IPS DF 6.9 (cell line): ENCODE results near the gene COCH.
"Not testable (repeated sequence)": the region's sequence is repeated elsewhere in the genome, so short reads cannot be mapped to it uniquely, and the experiment has no call there.

Experiments
- DNase-seq: peaks from one replicate; pipeline ENCODE4 v3.0.0-alpha.2; 2013; ENCODE audit warnings: low read depth, low spot score
- H3K27ac ChIP-seq: one replicate; pipeline ENCODE4 v1.5.1; 2013; ENCODE audit warnings: low read length, control low read depth
- H3K27me3 ChIP-seq: 2 replicates; pipeline ENCODE4 v1.6.1; 2013; ENCODE audit warnings: mild to moderate bottlenecking, low read length; ENCODE audit not compliant: control insufficient read depth, insufficient read depth
- H3K36me3 ChIP-seq: 2 replicates; pipeline ENCODE4 v1.6.1; 2013; ENCODE audit warnings: low read length; ENCODE audit not compliant: control insufficient read depth, insufficient read depth
- H3K4me1 ChIP-seq: 2 replicates; pipeline ENCODE4 v1.6.1; 2013; ENCODE audit warnings: low read length; ENCODE audit not compliant: control insufficient read depth, insufficient read depth
- H3K4me3 ChIP-seq: 2 replicates; pipeline ENCODE4 v1.5.1; 2013; ENCODE audit warnings: mild to moderate bottlenecking, low read length
- H3K9me3 ChIP-seq: 2 replicates; pipeline ENCODE4 v1.6.1; 2013; ENCODE audit warnings: low read length, inconsistent platforms; ENCODE audit not compliant: control insufficient read depth, insufficient read depth
- WGBS: extraction: QIAGEN DNeasy Blood & Tissue Kit; methylation state at CpG from one replicate; pipeline ENCODE4 v1.1.7; 2013; ENCODE audit warnings: mixed read lengths, missing lambda C conversion rate; ENCODE audit not compliant: insufficient read length, insufficient coverage; 5-methylcytosine and 5-hydroxymethylcytosine counted together

The COCH gene

DNA sequence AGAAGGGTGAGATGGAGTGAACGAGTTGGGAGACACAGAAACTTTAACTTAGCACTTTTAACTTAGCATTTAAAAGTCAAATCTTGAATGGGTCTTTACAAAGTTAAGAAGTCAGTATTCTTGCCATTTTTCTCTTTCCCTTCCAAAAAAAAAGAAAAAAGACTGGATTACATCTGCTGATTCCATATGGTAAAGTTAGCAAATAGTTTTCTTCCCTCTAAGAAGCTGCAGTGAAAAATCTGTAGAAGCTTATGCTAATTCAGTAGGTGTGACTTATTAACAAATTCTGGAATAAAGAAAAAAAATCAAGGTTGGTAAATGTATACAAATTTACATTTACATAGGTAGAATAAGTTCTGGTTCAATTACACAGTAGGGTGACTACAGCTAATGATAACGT, 50.9 kb downstream of the COCH start:
- Histone ChIP-seq H3K4me1 (no peaks in the 10 kb centered on the region), H3K27ac (no peak overlapping the region), H3K9me3 (no peaks in the 10 kb centered on the region), H3K4me3 (no peak overlapping the region), H3K27me3 (no peaks in the 10 kb centered on the region), H3K36me3 (no peaks in the 10 kb centered on the region)
- no CpG with 5 or more reads among the region's 2 CpGs for WGBS
- DNase-seq = no peak

- no peaks in the 10 kb centered on the region for H3K36me3 ChIP-seq
- no peaks in the 10 kb centered on the region for H3K27me3 ChIP-seq
- no peaks in the 10 kb centered on the region for H3K9me3 ChIP-seq
- no peak for DNase-seq
- H3K27ac ChIP-seq = no peak overlapping the region
- H3K4me3 ChIP-seq = no peak overlapping the region
- no peaks in the 10 kb centered on the region for H3K4me1 ChIP-seq
Measured at GRCh38 chr14:30928462-30928861, 54.1 kb downstream of the COCH start.

DNA sequence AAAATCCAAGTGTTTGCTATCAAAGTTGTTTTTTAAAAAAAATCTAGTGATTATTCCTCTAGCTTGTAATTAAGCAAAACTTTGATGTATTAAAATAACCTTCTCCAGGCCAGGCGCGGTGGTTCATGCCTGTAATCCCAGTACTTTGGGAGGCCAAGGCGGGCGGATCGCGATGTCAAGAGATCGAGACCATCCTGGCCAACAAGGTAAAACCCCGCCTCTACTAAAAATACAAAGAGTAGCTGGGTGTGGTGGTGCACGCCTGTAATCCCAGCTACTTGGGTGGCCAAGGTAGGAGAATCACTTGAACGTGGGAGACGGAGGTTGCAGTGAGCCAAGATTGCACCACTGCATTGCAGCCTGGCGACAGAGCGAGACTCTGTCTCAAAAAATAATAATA, 59.6 kb downstream of the COCH start:
- not testable (repeated sequence) for H3K4me1 ChIP-seq, H3K4me3 ChIP-seq, H3K27me3 ChIP-seq, H3K27ac ChIP-seq, H3K9me3 ChIP-seq, H3K36me3 ChIP-seq, DNase-seq
- WGBS = no CpG with 5 or more reads among the region's 13 CpGs

DNA sequence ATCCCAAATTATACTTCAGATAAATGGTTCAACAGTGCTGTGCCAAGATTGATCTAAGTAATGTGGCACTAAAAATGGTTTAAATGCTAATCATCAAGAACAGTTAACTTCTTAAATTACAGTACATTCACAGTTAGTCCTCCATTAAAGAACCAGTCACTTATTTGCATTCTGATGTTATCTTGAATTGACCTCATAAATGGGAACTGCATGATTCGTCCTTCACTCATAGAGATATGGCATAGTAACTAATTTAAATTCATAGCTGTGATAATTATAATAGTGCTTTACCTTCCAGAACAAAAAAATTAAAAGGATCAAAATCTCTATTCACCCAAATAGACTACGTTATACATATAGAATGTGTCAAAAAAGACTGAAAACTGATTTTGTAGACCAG, 61.1 kb downstream of the COCH start:
- no CpG with 5 or more reads among the region's 2 CpGs for WGBS
- DNase-seq = no peak
- H3K36me3 ChIP-seq = no peaks in the 10 kb centered on the region
- H3K9me3 ChIP-seq = no peaks in the 10 kb centered on the region
- H3K4me1 ChIP-seq = no peaks in the 10 kb centered on the region
- H3K4me3 ChIP-seq = no peak overlapping the region
- no peak overlapping the region for H3K27ac ChIP-seq
- no peaks in the 10 kb centered on the region for H3K27me3 ChIP-seq

DNA sequence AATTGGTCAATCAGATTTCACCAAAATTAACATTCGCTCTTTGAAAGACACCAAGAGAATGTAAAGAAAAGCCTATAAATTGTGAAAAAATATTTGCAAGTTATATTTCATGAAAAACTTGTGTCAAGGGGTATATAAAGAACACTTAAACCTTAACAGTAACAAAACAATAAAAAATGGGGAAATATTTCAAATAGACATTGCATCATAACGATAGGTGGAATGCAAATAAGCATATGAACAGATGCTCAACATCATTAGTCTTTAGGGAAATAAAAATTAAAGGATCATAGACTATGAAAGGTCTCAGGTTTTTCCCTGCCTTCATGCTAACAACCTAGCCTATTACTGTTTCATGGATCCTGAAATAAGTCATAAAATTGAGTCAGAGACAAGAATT, 64.3 kb downstream of the COCH start:
- WGBS = no CpG with 5 or more reads among the region's 2 CpGs
- DNase-seq = no peak
- no peaks in the 10 kb centered on the region for H3K4me1 ChIP-seq
- no peak overlapping the region for H3K27ac ChIP-seq
- no peaks in the 10 kb centered on the region for H3K27me3 ChIP-seq
- H3K36me3 ChIP-seq = no peaks in the 10 kb centered on the region
- H3K9me3 ChIP-seq = no peaks in the 10 kb centered on the region
- no peak overlapping the region for H3K4me3 ChIP-seq
